HCT116 (cell line): ENCODE results near the gene DHX15. TPM values are rescaled to one million over a fixed set of nuclear protein-coding genes. Genes with fewer than 3 reads are reported as not detected.
A peak's percentile ranks its signal among the peaks of the same experiment; 100 is the strongest.

Source experiments
- ATAC-seq: fragments of 200-7000 bp; cut with Tn5 transposase; 2 replicates; pipeline ENCODE4 v1.9.1; 2020; ENCODE audit warnings: mild to moderate bottlenecking, moderate library complexity
- BruUV-seq: library from RNA; stranded (reverse); fragments of 400-500 nt; replicated peaks from 2 replicates; lab custom pipeline; 2021; lab: Mats Ljungman, UMichigan
- CTCF ChIA-PET: fragments of 300-600 bp; sonication (Branson Sonifier 250); formaldehyde crosslinking; loops from one replicate; lab custom pipeline; 2021; ENCODE audit warnings: antibody characterized with exemption; lab: Charles Lee
- POLR2A ChIA-PET: fragments of 300-600, 350-600 bp; sonication (Branson Sonifier 250); formaldehyde crosslinking; loops from one replicate; lab custom pipeline; 2021; ENCODE audit warnings: antibody characterized with exemption; lab: Charles Lee
- RAD21 ChIA-PET, 2 experiments: fragments of 300-600 bp; sonication (Branson Sonifier 250); formaldehyde crosslinking; loops; one replicate each; lab custom pipeline; 2023; ENCODE audit warnings: low total read pairs in 2 of 2; ENCODE audit not compliant: uncharacterized antibody in 2 of 2, unreplicated experiment in 2 of 2, low non-redundant PET in 1 of 2; lab: Charles Lee
- DNase-seq: peaks from one replicate; pipeline ENCODE4 v3.0.0-alpha.2; 2010; ENCODE audit warnings: low read depth, low spot score
- H2AFZ ChIP-seq: fragments of 200-600 bp; shearing (Covaris generic), sonication (generic); 2 replicates; pipeline ENCODE4 v1.6.1; 2017; ENCODE audit warnings: low read depth, mixed run types, mixed read lengths, antibody characterized with exemption, low read length; ENCODE audit not compliant: poor library complexity, severe bottlenecking
- H3K27ac ChIP-seq: 2 replicates; pipeline ENCODE4 v1.5.1; 2012; ENCODE audit warnings: low read depth, low read length
- H3K27me3 ChIP-seq: fragments of 200-600 bp; sonication (generic); 2 replicates; pipeline ENCODE4 v1.6.1; 2016; ENCODE audit warnings: mixed run types, low read length, mixed read lengths; ENCODE audit not compliant: insufficient read depth
- H3K36me3 ChIP-seq, 2 experiments: fragments of 200-500 bp in 1 of 2; fragments of 200-600 bp in 1 of 2; sonication (Bioruptor generic) in 1 of 2; sonication (generic) in 1 of 2; 2 replicates each; pipeline versions ENCODE4 v1.5.1 to v1.6.1; 2014 to 2016; ENCODE audit warnings: low read length in 2 of 2, inconsistent platforms in 1 of 2, mixed read lengths in 1 of 2, mixed run types in 1 of 2; ENCODE audit not compliant: insufficient read depth in 2 of 2, control insufficient read depth in 1 of 2
- H3K4me1 ChIP-seq, 2 experiments: fragments of 200-600 bp in 1 of 2; sonication (generic) in 1 of 2; 2 replicates each; pipeline versions ENCODE4 v1.5.1 to v1.6.1; 2012 to 2017; ENCODE audit warnings: low read length in 2 of 2, inconsistent platforms in 1 of 2, mild to moderate bottlenecking in 1 of 2, mixed read lengths in 1 of 2, mixed run types in 1 of 2, moderate library complexity in 1 of 2; ENCODE audit not compliant: insufficient read depth in 2 of 2, control insufficient read depth in 1 of 2
- H3K4me2 ChIP-seq: fragments of 200-600 bp; sonication (generic); 2 replicates; pipeline ENCODE4 v1.6.1; 2017; ENCODE audit warnings: mixed run types, low read length, mixed read lengths
- H3K4me3 ChIP-seq, 2 experiments: fragments of 200-600 bp in 1 of 2; sonication (generic) in 1 of 2; replicated peaks in 1 of 2; 2 replicates each; pipeline ENCODE4 v1.5.1; 2011 to 2016; ENCODE audit warnings: low read length in 2 of 2, control low read depth in 1 of 2, low read depth in 1 of 2, mild to moderate bottlenecking in 1 of 2, mixed read lengths in 1 of 2, mixed run types in 1 of 2
- H3K79me2 ChIP-seq: fragments of 200-600 bp; sonication (generic); 2 replicates; pipeline ENCODE4 v1.6.1; 2017; ENCODE audit warnings: mild to moderate bottlenecking, mixed run types, low read length, moderate library complexity, mixed read lengths; ENCODE audit not compliant: insufficient read depth
- H3K9ac ChIP-seq: fragments of 200-600 bp; sonication (generic); 2 replicates; pipeline ENCODE4 v1.6.1; 2016; ENCODE audit warnings: low read length, mixed read lengths
- H3K9me2 ChIP-seq: fragments of 200-600 bp; sonication (generic), shearing (Covaris generic); 2 replicates; pipeline ENCODE4 v1.6.1; 2017; ENCODE audit warnings: mixed run types, mild to moderate bottlenecking, moderate library complexity; ENCODE audit not compliant: insufficient read depth
- H3K9me3 ChIP-seq, 2 experiments: fragments of 200-500 bp in 1 of 2; fragments of 200-600 bp in 1 of 2; sonication (Bioruptor generic) in 1 of 2; sonication (generic) in 1 of 2; 2 replicates each; pipeline ENCODE4 v1.6.1; 2014 to 2017; ENCODE audit warnings: low read length in 2 of 2, mixed read lengths in 2 of 2, inconsistent platforms in 1 of 2, low read depth in 1 of 2, mild to moderate bottlenecking in 1 of 2, mixed run types in 1 of 2, moderate library complexity in 1 of 2; ENCODE audit not compliant: control insufficient read depth in 1 of 2, insufficient read depth in 1 of 2
- H4K20me1 ChIP-seq: fragments of 200-600 bp; sonication (generic), shearing (Covaris generic); 2 replicates; pipeline ENCODE4 v1.6.1; 2017; ENCODE audit warnings: mixed run types, mild to moderate bottlenecking, moderate library complexity; ENCODE audit not compliant: insufficient read depth
- ATF3 ChIP-seq: IDR thresholded peaks from 2 replicates; pipeline ENCODE4 v1.6.1; 2012
- CEBPB ChIP-seq: IDR thresholded peaks from 2 replicates; pipeline ENCODE4 v1.6.1; 2012; ENCODE audit warnings: low read depth
- ELF1 ChIP-seq: IDR thresholded peaks from 2 replicates; pipeline ENCODE4 v1.6.1; 2012; ENCODE audit warnings: low read depth, borderline replicate concordance
- FOSL1 ChIP-seq: IDR thresholded peaks from 2 replicates; pipeline ENCODE4 v1.6.1; 2012; ENCODE audit warnings: low read depth
- JUND ChIP-seq: IDR thresholded peaks from 2 replicates; pipeline ENCODE4 v1.6.1; 2012
- MAX ChIP-seq: IDR thresholded peaks from 2 replicates; pipeline ENCODE4 v1.6.1; 2012
- POLR2AphosphoS5 ChIP-seq: IDR thresholded peaks from 2 replicates; pipeline ENCODE4 v1.6.1; 2011; ENCODE audit warnings: mild to moderate bottlenecking, low read depth, low read length, moderate library complexity
- SP1 ChIP-seq: IDR thresholded peaks from 2 replicates; pipeline ENCODE4 v1.6.1; 2012; ENCODE audit warnings: low read depth
- YY1 ChIP-seq: IDR thresholded peaks from 2 replicates; pipeline ENCODE4 v1.6.1; 2011; ENCODE audit warnings: low read length, low read depth, moderate library complexity, mild to moderate bottlenecking; ENCODE audit not compliant: insufficient replicate concordance; ENCODE audit errors: extremely low read depth
- intact Hi-C: fragments of 100-400 bp; cut with micrococcal nuclease; formaldehyde crosslinking; loops from 2 replicates; pipeline ENCODE4 v1.10.0; 2022
- total RNA-seq: library from RNA; stranded (reverse); gene quantifications from one replicate; pipeline ENCODE4 v1.2.1, GENCODE V29; 2021; ENCODE audit not compliant: unreplicated experiment

DHX15 gene
- total RNA-seq, 1 experiment from 2014 or later = 195 TPM

DNA sequence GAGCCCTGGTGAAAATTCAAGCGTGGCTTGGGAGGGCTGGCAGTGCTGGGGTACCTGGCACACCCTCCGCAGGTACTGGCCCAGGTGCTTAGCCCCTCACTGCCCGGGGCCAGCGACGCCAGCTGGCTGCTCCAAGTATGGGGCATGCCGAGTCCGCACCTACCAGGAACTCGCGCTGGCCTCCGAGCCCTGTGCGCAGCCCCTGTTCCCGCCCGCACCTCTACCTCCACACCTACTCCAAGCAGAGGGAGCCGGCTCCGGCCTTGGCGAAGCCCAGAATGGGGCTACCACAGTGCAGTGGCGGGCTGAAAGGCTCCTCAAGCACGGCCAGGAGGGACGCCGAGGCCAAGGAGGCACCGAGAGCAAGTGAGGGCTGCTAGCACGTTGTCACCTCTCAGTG lies 14.9 kb upstream of the DHX15 start (continued):
- no peak for TF ChIP-seq ATF3
- TF ChIP-seq JUND = no peak

GRCh38 chr4:24598025-24598424 lies 13.7 kb upstream of the DHX15 start:
- peak; percentile 66 for TF ChIP-seq SP1
- no peak for TF ChIP-seq YY1
- peak; percentile 48 for TF ChIP-seq FOSL1
- TF ChIP-seq CEBPB = peak; percentile 57; the same call in 1 of the 2 replicates
- 0 out of 2 replicates have a peak, but pooled peaks have one; percentile 25 for TF ChIP-seq POLR2AphosphoS5
- peak; percentile 54 for TF ChIP-seq JUND
- TF ChIP-seq MAX = peak; percentile 29; the same call in 1 of the 2 replicates
- no peak for TF ChIP-seq ELF1
- Histone ChIP-seq H3K4me3 (peak overlapping the region in 1 of 2 experiments; percentile 19; a peak in 1 of 4 replicates), H2AFZ (peak overlapping the region; percentile 89), H3K9ac (peak overlapping the region; percentile 53), H3K4me2 (peak overlapping the region; percentile 61), H3K36me3 (no peaks in the 10 kb centered on the region), H3K4me1 (peaks cover 6 to 35% of the 10 kb centered on the region in 2 experiments; a peak in 3 of 4 replicates), H3K27me3 (no peaks in the 10 kb centered on the region), H3K9me2 (no peaks in the 10 kb centered on the region), H3K9me3 (no peaks in the 10 kb centered on the region), H3K27ac (peak overlapping the region; percentile 7; the same call in 1 of the 2 replicates), H3K79me2 (no peaks in the 10 kb centered on the region), H4K20me1 (no peaks in the 10 kb centered on the region)
- ChIA-PET RAD21 (no interaction called here), POLR2A (interaction anchor here (2.3 kb wide), 1 partner anchor 14 kb away, joined by 7 read pairs; the partner anchor contains the start of gene DHX15), CTCF (no interaction called here)
- intact Hi-C loops = loop anchor here (1.0 kb wide), 1 partner anchor 14 kb away; the partner anchor contains the start of gene DHX15
- DNase-seq = peak; percentile 58
- ATAC-seq = peak; percentile 85
- BruUV-seq = no TSS peak
